A549 (cell line): ENCODE measurements around the gene MGAT5B.

Experiments
- ATOH8 ChIP-seq: fragments of 250-450 bp; sonication (Bioruptor Pico); IDR thresholded peaks from 2 replicates; pipeline ENCODE4 v1.5.0; 2020; ENCODE audit warnings: low read depth, mild to moderate bottlenecking, moderate library complexity
- CEBPB ChIP-seq, 2 experiments: fragments of >200 bp in 1 of 2; sonication (Bioruptor Twin) in 1 of 2; formaldehyde crosslinking in 1 of 2; IDR thresholded peaks; 2 replicates each; pipeline ENCODE4 v1.6.1; 2012 to 2016
- CHD2 ChIP-seq: fragments of 150-350 bp; IDR thresholded peaks from 2 replicates; pipeline ENCODE4 v1.6.1; 2014; ENCODE audit warnings: low read length; ENCODE audit not compliant: partially characterized antibody
- CTCF ChIP-seq: fragments of >200 bp; sonication (Bioruptor Twin); formaldehyde crosslinking; IDR thresholded peaks from 3 replicates; pipeline ENCODE4 v1.5.1; 2016
- E2F6 ChIP-seq: IDR thresholded peaks from 2 replicates; pipeline ENCODE4 v1.6.1; 2012; ENCODE audit warnings: low read depth, borderline replicate concordance
- EP300 ChIP-seq, 2 experiments: fragments of >200 bp; sonication (Bioruptor Twin); formaldehyde crosslinking; IDR thresholded peaks; 2 replicates in 1 of 2; 3 replicates in 1 of 2; pipeline ENCODE4 v1.6.1; 2016 to 2017
- GATA3 ChIP-seq: IDR thresholded peaks from 2 replicates; pipeline ENCODE4 v1.6.1; 2012; ENCODE audit warnings: borderline replicate concordance
- MAX ChIP-seq: IDR thresholded peaks from 2 replicates; pipeline ENCODE4 v1.6.1; 2012
- POLR2A ChIP-seq: IDR thresholded peaks from 2 replicates; pipeline ENCODE4 v1.6.1; 2012; ENCODE audit warnings: mild to moderate bottlenecking, low read length
- REST ChIP-seq: fragments of 200-600 bp; sonication (generic); IDR thresholded peaks from 2 replicates; pipeline ENCODE4 v1.6.1; 2016; ENCODE audit warnings: antibody characterized with exemption, mild to moderate bottlenecking, moderate library complexity
- RNF2 ChIP-seq: fragments of 200-600 bp; sonication (generic); IDR thresholded peaks from 2 replicates; pipeline ENCODE4 v1.6.1; 2016; ENCODE audit warnings: low read depth, mild to moderate bottlenecking, antibody characterized with exemption, moderate library complexity, borderline replicate concordance
- SMC3 ChIP-seq: fragments of >200 bp; sonication (Bioruptor Twin); formaldehyde crosslinking; IDR thresholded peaks from 3 replicates; pipeline ENCODE4 v1.6.1; 2018; ENCODE audit warnings: inconsistent platforms
- SREBF2 ChIP-seq: fragments of 450-650 bp; IDR thresholded peaks from 2 replicates; pipeline ENCODE4 v1.6.1; 2014; ENCODE audit warnings: mild to moderate bottlenecking, moderate library complexity
- ZC3H11A ChIP-seq: fragments of 450-650 bp; IDR thresholded peaks from 2 replicates; pipeline ENCODE4 v1.6.1; 2014; ENCODE audit warnings: antibody characterized with exemption, mild to moderate bottlenecking

- no peak for TF ChIP-seq CTCF
- no peak for TF ChIP-seq MAX
- no peak for TF ChIP-seq REST
- no peak for TF ChIP-seq CHD2
- TF ChIP-seq RNF2, result no peak
- TF ChIP-seq CEBPB (IDR thresholded peaks at IDR 0.05), result no peak
- no peak for TF ChIP-seq SMC3
- no peak for TF ChIP-seq POLR2A
- TF ChIP-seq ZC3H11A, result no peak
- TF ChIP-seq GATA3, result no peak
- TF ChIP-seq EP300 (IDR thresholded peaks at IDR 0.05), result no peak
- no peak for TF ChIP-seq E2F6
- no peak for TF ChIP-seq SREBF2
- no peak for TF ChIP-seq ATOH8 (CRISPR knock-in tag)
Observed at GRCh38 chr17:76820561-76820960, 47.6 kb upstream of the MGAT5B start.
